GM23338 (cell line): ENCODE results near the gene CFAP300.

ENCODE experiments used
- CREB1 ChIP-seq: fragments of 250-450 bp; sonication (Bioruptor Pico); IDR thresholded peaks from 2 replicates; pipeline ENCODE4 v1.5.0; 2020; ENCODE audit warnings: low read depth, mild to moderate bottlenecking, moderate library complexity
- CTCF ChIP-seq, 2 experiments: fragments of 200-600 bp in 1 of 2; sonication (generic) in 1 of 2; conservative IDR thresholded peaks; 2 replicates each; pipeline versions ENCODE4 v1.5.1 to v1.6.1; 2016 to 2017; ENCODE audit warnings: antibody characterized with exemption in 2 of 2, low read depth in 2 of 2, mild to moderate bottlenecking in 2 of 2, moderate library complexity in 1 of 2
- ETS1 ChIP-seq: IDR thresholded peaks from 2 replicates; pipeline ENCODE4 v1.6.1; 2016; ENCODE audit warnings: antibody characterized with exemption
- EZH2 ChIP-seq: fragments of 200-600 bp; sonication (generic); IDR thresholded peaks from one replicate; pipeline ENCODE4 v1.8.0; 2017; ENCODE audit warnings: antibody characterized with exemption, mild to moderate bottlenecking, low read depth; ENCODE audit not compliant: unreplicated experiment
- EZH2phosphoT487 ChIP-seq: fragments of 200-600 bp; sonication (generic); IDR thresholded peaks from one replicate; pipeline ENCODE4 v1.8.1; 2018; ENCODE audit warnings: antibody characterized with exemption; ENCODE audit not compliant: unreplicated experiment
- JUNB ChIP-seq: IDR thresholded peaks from one replicate; pipeline ENCODE4 v1.6.1; 2016; ENCODE audit warnings: antibody characterized with exemption; ENCODE audit not compliant: unreplicated experiment
- NANOG ChIP-seq: IDR thresholded peaks from 2 replicates; pipeline ENCODE4 v1.6.1; 2016; ENCODE audit warnings: antibody characterized with exemption, borderline replicate concordance
- POLR2AphosphoS5 ChIP-seq: IDR thresholded peaks from 2 replicates; pipeline ENCODE4 v1.6.1; 2016; ENCODE audit warnings: antibody characterized with exemption, low read depth
- REST ChIP-seq: IDR thresholded peaks from one replicate; pipeline ENCODE4 v1.6.1; 2018; ENCODE audit warnings: antibody characterized with exemption; ENCODE audit not compliant: unreplicated experiment

GRCh38 chr11:102036757-102037156, 10.5 kb upstream of the CFAP300 start:
- TF ChIP-seq CTCF (conservative IDR thresholded peaks at IDR 0.05; ENCODE audit: low read depth in 2 of 2): no peak
- TF ChIP-seq JUNB: no peak
- TF ChIP-seq REST: no peak
- TF ChIP-seq EZH2phosphoT487: no peak
- no peak for TF ChIP-seq POLR2AphosphoS5
- TF ChIP-seq EZH2: no peak
- no peak for TF ChIP-seq CREB1 (CRISPR knock-in tag)
- no peak for TF ChIP-seq NANOG
- no peak for TF ChIP-seq ETS1
